Sigmoid colon (tissue), 4 donors: ENCODE measurements around the gene STK17A.

Experiments used
- CTCF ChIP-seq, 4 experiments: fragments of 450-650 bp in 3 of 4; fragments of 200-600 bp in 1 of 4; IDR thresholded peaks; one replicate each; pipeline ENCODE4 v1.5.1; 2016 to 2019; ENCODE audit warnings: antibody characterized with exemption in 4 of 4, mild to moderate bottlenecking in 3 of 4, moderate library complexity in 2 of 4
- POLR2A ChIP-seq, 2 donors: fragments of 450-650 bp; IDR thresholded peaks; one replicate each; pipeline ENCODE4 v1.6.1; 2016; ENCODE audit warnings: antibody characterized with exemption in 2 of 2, mild to moderate bottlenecking in 2 of 2, moderate library complexity in 2 of 2
- POLR2AphosphoS5 ChIP-seq, 4 donors: sonication (generic); formaldehyde crosslinking; IDR thresholded peaks; one replicate each; pipeline ENCODE4 v1.6.1; 2017; ENCODE audit warnings: antibody characterized with exemption in 4 of 4

- TF ChIP-seq POLR2A (IDR thresholded peaks at IDR 0.05) (no peak), POLR2AphosphoS5 (IDR thresholded peaks at IDR 0.05) (peak in 2 of 4 donors; percentile 10 to 19), CTCF (IDR thresholded peaks at IDR 0.05) (no peak)
Observed at GRCh38 chr7:43639858-43640491, 57.1 kb downstream of the STK17A start.
